ENCODE measurements around the gene PLOD3.

The PLOD3 gene

DNA sequence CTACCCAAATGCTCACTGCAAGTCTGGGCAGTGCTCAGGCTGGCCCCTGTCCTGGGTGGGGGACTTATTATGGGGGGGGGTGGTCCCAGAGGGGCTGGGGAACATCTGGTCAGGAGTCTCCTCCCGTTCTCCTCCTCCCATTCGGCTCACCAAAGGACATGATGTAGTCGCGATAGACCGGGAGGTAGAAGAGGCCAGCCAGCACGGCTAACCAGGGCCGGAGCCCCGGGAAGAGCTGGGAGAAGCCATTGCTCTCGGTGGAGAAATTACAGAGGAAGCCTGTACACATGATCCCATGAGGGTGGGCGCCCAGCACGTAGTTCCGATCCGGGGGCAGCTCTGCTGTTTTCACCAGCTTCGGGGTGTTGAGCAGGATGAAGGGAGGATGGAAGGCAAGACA, 18.9 kb downstream of the PLOD3 start:
- H3K4me1 ChIP-seq (ENCODE audit: control insufficient read depth, low read length) = peaks cover 4% of the 10 kb centered on the region
- no peaks in the 10 kb centered on the region for H3K36me3 ChIP-seq (ENCODE audit: control insufficient read depth, low read length)
- H3K4me3 ChIP-seq (ENCODE audit: low read length) = no peak overlapping the region
- H4K20me1 ChIP-seq (ENCODE audit: control insufficient read depth, insufficient read depth, low read depth, low read length) = no peaks in the 10 kb centered on the region
- H3K79me2 ChIP-seq (ENCODE audit: control insufficient read depth, low read length) = no peaks in the 10 kb centered on the region
- no peak for TF ChIP-seq EZH2phosphoT487 (IDR thresholded peaks at IDR 0.05; ENCODE audit: borderline replicate concordance, low read length)
- TF ChIP-seq, protein P1, sequence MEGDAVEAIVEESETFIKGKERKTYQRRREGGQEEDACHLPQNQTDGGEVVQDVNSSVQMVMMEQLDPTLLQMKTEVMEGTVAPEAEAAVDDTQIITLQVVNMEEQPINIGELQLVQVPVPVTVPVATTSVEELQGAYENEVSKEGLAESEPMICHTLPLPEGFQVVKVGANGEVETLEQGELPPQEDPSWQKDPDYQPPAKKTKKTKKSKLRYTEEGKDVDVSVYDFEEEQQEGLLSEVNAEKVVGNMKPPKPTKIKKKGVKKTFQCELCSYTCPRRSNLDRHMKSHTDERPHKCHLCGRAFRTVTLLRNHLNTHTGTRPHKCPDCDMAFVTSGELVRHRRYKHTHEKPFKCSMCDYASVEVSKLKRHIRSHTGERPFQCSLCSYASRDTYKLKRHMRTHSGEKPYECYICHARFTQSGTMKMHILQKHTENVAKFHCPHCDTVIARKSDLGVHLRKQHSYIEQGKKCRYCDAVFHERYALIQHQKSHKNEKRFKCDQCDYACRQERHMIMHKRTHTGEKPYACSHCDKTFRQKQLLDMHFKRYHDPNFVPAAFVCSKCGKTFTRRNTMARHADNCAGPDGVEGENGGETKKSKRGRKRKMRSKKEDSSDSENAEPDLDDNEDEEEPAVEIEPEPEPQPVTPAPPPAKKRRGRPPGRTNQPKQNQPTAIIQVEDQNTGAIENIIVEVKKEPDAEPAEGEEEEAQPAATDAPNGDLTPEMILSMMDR (IDR thresholded peaks at IDR 0.05; ENCODE audit: low read depth, low read length, poor library complexity, severe bottlenecking) = no peak
- no peaks in the 10 kb centered on the region for H3K9me3 ChIP-seq (ENCODE audit: control insufficient read depth, insufficient read depth, low read length)
- H3K4me2 ChIP-seq (ENCODE audit: low read length) = no peak overlapping the region
- no peaks in the 10 kb centered on the region for H3K9me2 ChIP-seq (replicated peaks; ENCODE audit: control insufficient read depth, low read length)
- H3K27me3 ChIP-seq (ENCODE audit: control insufficient read depth, low read length) = peaks cover 11% of the 10 kb centered on the region
- H3K27ac ChIP-seq (ENCODE audit: low read depth, low read length) = no peak overlapping the region
- H3F3A ChIP-seq (ENCODE audit: control insufficient read depth, insufficient read depth) = no peaks in the 10 kb centered on the region

DNA sequence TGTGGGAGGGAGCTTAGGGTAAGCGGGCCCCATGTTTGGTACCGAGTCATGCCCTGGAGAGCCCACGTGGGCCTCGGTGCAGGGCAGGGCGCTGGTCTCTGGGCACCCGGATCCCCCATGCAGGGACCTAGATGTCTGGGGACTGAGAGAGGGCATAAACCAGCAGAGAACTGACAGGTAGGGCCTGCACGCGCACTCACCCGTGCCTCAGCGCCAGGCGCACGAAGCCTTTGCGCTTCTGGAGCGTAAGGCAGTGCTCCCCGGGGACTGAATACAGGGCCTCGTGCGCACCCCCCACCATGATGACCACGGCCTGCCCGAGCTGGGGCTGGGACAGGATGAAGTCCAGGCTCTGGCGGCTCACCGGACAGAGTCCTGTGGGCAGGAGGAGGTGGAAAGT, 19.4 kb downstream of the PLOD3 start:
- H3K4me2 ChIP-seq (ENCODE audit: low read length) = no peak overlapping the region
- no peaks in the 10 kb centered on the region for H3F3A ChIP-seq (ENCODE audit: control insufficient read depth, insufficient read depth)
- H4K20me1 ChIP-seq (ENCODE audit: control insufficient read depth, insufficient read depth, low read depth, low read length) = no peaks in the 10 kb centered on the region
- H3K27ac ChIP-seq (ENCODE audit: low read depth, low read length) = no peak overlapping the region
- no peaks in the 10 kb centered on the region for H3K9me2 ChIP-seq (replicated peaks; ENCODE audit: control insufficient read depth, low read length)
- no peaks in the 10 kb centered on the region; the same call in 1 of the 2 replicates for H3K4me1 ChIP-seq (ENCODE audit: control insufficient read depth, low read length)
- H3K79me2 ChIP-seq (ENCODE audit: control insufficient read depth, low read length) = no peaks in the 10 kb centered on the region
- H3K36me3 ChIP-seq (ENCODE audit: control insufficient read depth, low read length) = no peaks in the 10 kb centered on the region
- TF ChIP-seq, protein P1 (IDR thresholded peaks at IDR 0.05; ENCODE audit: low read depth, low read length, poor library complexity, severe bottlenecking) = no peak
- H3K4me3 ChIP-seq (ENCODE audit: low read length) = no peak overlapping the region
- no peaks in the 10 kb centered on the region for H3K9me3 ChIP-seq (ENCODE audit: control insufficient read depth, insufficient read depth, low read length)
- peaks cover 11% of the 10 kb centered on the region for H3K27me3 ChIP-seq (ENCODE audit: control insufficient read depth, low read length)

DNA sequence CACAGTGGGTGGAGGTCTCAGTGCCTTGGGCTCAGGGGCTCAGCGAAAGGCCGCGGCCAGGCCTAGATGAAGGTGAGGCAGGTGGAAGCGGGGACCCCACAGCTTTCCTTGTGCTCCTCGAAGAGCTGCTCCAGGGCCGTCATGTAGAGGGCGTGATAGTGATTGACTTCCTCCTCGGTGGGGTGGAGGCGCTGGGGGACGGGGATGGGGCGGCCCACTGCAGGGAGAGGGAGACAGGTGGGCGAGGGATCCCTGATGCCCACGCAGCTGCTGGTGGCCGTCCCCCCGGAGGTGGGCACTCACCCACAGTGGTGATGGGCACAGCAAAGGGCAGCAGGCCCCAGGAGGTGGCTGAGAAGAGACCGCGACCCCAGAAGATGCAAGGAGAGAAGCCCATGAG, 21.5 kb downstream of the PLOD3 start:
- peaks cover 3% of the 10 kb centered on the region; the same call in 1 of the 2 replicates for H3K4me1 ChIP-seq (ENCODE audit: control insufficient read depth, low read length)

DNA sequence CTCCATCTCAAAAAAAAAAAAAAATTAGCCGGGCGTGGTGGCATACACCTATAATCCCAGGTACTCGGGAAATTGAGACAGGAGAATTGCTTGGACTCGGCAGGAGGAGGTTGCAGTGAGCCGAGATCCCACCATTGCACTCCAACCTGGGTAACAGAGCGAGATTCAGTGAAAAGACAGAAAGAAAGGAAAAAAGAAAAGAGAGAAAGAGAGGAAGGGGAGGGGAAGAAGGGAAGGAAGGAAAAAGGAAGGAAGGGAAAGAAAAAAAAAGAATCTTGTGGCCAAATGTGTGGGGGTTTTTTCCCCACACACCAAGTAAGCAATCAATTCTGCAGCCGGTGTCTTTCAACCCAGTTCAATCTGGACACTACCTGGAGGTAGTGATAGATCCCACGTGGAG, 28.3 kb downstream of the PLOD3 start:
- peaks cover 9% of the 10 kb centered on the region; the same call in 1 of the 2 replicates for H3K27me3 ChIP-seq (ENCODE audit: control insufficient read depth, low read length)
- no peak overlapping the region for H3K4me3 ChIP-seq (ENCODE audit: low read length)
- peaks cover 3% of the 10 kb centered on the region; the same call in 1 of the 2 replicates for H3K4me1 ChIP-seq (ENCODE audit: control insufficient read depth, low read length)
- H3K36me3 ChIP-seq (ENCODE audit: control insufficient read depth, low read length) = no peaks in the 10 kb centered on the region
- TF ChIP-seq, protein P1 (IDR thresholded peaks at IDR 0.05; ENCODE audit: low read depth, low read length, poor library complexity, severe bottlenecking) = no peak
- TF ChIP-seq EZH2phosphoT487 (IDR thresholded peaks at IDR 0.05; ENCODE audit: borderline replicate concordance, low read length) = no peak
- no peaks in the 10 kb centered on the region for H3K9me2 ChIP-seq (replicated peaks; ENCODE audit: control insufficient read depth, low read length)
- no peak overlapping the region for H3K4me2 ChIP-seq (ENCODE audit: low read length)
- no peaks in the 10 kb centered on the region for H4K20me1 ChIP-seq (ENCODE audit: control insufficient read depth, insufficient read depth, low read depth, low read length)
- H3F3A ChIP-seq (ENCODE audit: control insufficient read depth, insufficient read depth) = no peaks in the 10 kb centered on the region
- no peak overlapping the region for H3K27ac ChIP-seq (ENCODE audit: low read depth, low read length)
- H3K9me3 ChIP-seq (ENCODE audit: control insufficient read depth, insufficient read depth, low read length) = no peaks in the 10 kb centered on the region
- H3K79me2 ChIP-seq (ENCODE audit: control insufficient read depth, low read length) = no peaks in the 10 kb centered on the region

More for the DNA sequence above, 21.5 kb downstream of the PLOD3 start:
- no peak for TF ChIP-seq EZH2phosphoT487 (IDR thresholded peaks at IDR 0.05; ENCODE audit: borderline replicate concordance, low read length)
- peaks cover 4% of the 10 kb centered on the region; the same call in 1 of the 2 replicates for H3K27me3 ChIP-seq (ENCODE audit: control insufficient read depth, low read length)
- no peaks in the 10 kb centered on the region for H3K9me2 ChIP-seq (replicated peaks; ENCODE audit: control insufficient read depth, low read length)
- no peak overlapping the region for H3K27ac ChIP-seq (ENCODE audit: low read depth, low read length)
- no peaks in the 10 kb centered on the region for H3F3A ChIP-seq (ENCODE audit: control insufficient read depth, insufficient read depth)
- no peaks in the 10 kb centered on the region for H3K9me3 ChIP-seq (ENCODE audit: control insufficient read depth, insufficient read depth, low read length)
- H3K4me2 ChIP-seq (ENCODE audit: low read length) = no peak overlapping the region
- no peak overlapping the region for H3K4me3 ChIP-seq (ENCODE audit: low read length)
- no peaks in the 10 kb centered on the region for H4K20me1 ChIP-seq (ENCODE audit: control insufficient read depth, insufficient read depth, low read depth, low read length)
- no peaks in the 10 kb centered on the region for H3K36me3 ChIP-seq (ENCODE audit: control insufficient read depth, low read length)
- H3K79me2 ChIP-seq (ENCODE audit: control insufficient read depth, low read length) = no peaks in the 10 kb centered on the region

Measured in DOHH2 (cell line).